GM23338 (cell line): ENCODE data around the gene FAM83B. TPM values are rescaled to one million over a fixed set of nuclear protein-coding genes. Genes with fewer than 3 reads are reported as not detected.

Experiments
- ATAC-seq: fragments of 200-7000 bp; cut with Tn5 transposase; 3 replicates; pipeline ENCODE4 v1.9.1; 2020
- DNase-seq: peaks from one replicate; pipeline ENCODE4 v3.0.0-alpha.2; 2015; ENCODE audit warnings: low spot score
- H2AFZ ChIP-seq: fragments of 200-600 bp; sonication (generic); 2 replicates; pipeline ENCODE4 v1.8.0; 2016; ENCODE audit warnings: antibody characterized with exemption, mild to moderate bottlenecking, moderate library complexity
- H3F3A ChIP-seq: fragments of 200-600 bp; sonication (generic); replicated peaks from 2 replicates; pipeline ENCODE4 v1.8.0; 2017; ENCODE audit warnings: antibody characterized with exemption, mixed run types, low read depth
- H3K27ac ChIP-seq: fragments of 200-600 bp; sonication (generic); 2 replicates; pipeline ENCODE4 v1.6.1; 2016; ENCODE audit warnings: low read depth
- H3K27me3 ChIP-seq: fragments of 200-600 bp; sonication (generic); 2 replicates; pipeline ENCODE4 v1.8.0; 2016; ENCODE audit warnings: mild to moderate bottlenecking, mixed run types, moderate library complexity; ENCODE audit not compliant: insufficient read depth
- H3K36me3 ChIP-seq: fragments of 200-600 bp; sonication (generic); 2 replicates; pipeline ENCODE4 v1.8.0; 2016; ENCODE audit warnings: mild to moderate bottlenecking; ENCODE audit not compliant: insufficient read depth
- H3K4me1 ChIP-seq: fragments of 200-600 bp; sonication (generic); 2 replicates; pipeline ENCODE4 v1.8.0; 2016; ENCODE audit warnings: mild to moderate bottlenecking, moderate library complexity; ENCODE audit not compliant: insufficient read depth
- H3K4me2 ChIP-seq: fragments of 200-600 bp; sonication (generic); 2 replicates; pipeline ENCODE4 v1.7.1; 2017; ENCODE audit warnings: mixed run types
- H3K4me3 ChIP-seq: fragments of 200-600 bp; sonication (generic); 2 replicates; pipeline ENCODE4 v1.6.1; 2016; ENCODE audit warnings: mixed run types
- H3K79me2 ChIP-seq: fragments of 200-600 bp; sonication (generic); replicated peaks from 2 replicates; pipeline ENCODE4 v1.8.0; 2017; ENCODE audit warnings: mild to moderate bottlenecking; ENCODE audit not compliant: insufficient read depth
- H3K9me2 ChIP-seq: fragments of 200-600 bp; sonication (generic); 2 replicates; pipeline ENCODE4 v1.8.0; 2017; ENCODE audit not compliant: insufficient read depth
- H4K20me1 ChIP-seq: fragments of 200-600 bp; sonication (generic); replicated peaks from 2 replicates; pipeline ENCODE4 v1.8.0; 2017; ENCODE audit warnings: mild to moderate bottlenecking; ENCODE audit not compliant: insufficient read depth
- H3K27ac Mint-ChIP-seq: 2 replicates; pipeline ENCODE4 v1.8.0; 2020; ENCODE audit warnings: inconsistent platforms, mild to moderate bottlenecking, moderate library complexity, mixed read lengths
- H3K27me3 Mint-ChIP-seq: 3 replicates; pipeline ENCODE4 v1.8.0; 2022; ENCODE audit warnings: low read depth, mild to moderate bottlenecking, moderate library complexity, mixed read lengths, inconsistent platforms; ENCODE audit not compliant: insufficient read depth, poor library complexity
- H3K36me3 Mint-ChIP-seq: 3 replicates; pipeline ENCODE4 v1.8.0; 2021; ENCODE audit warnings: low read depth, mild to moderate bottlenecking, inconsistent platforms, moderate library complexity, mixed read lengths
- H3K4me1 Mint-ChIP-seq: 3 replicates; pipeline ENCODE4 v1.8.0; 2020; ENCODE audit warnings: mild to moderate bottlenecking, inconsistent platforms, mixed read lengths
- H3K4me3 Mint-ChIP-seq: 3 replicates; pipeline ENCODE4 v1.8.0; 2021; ENCODE audit warnings: moderate library complexity, mild to moderate bottlenecking, inconsistent platforms, mixed read lengths
- H3K9me3 Mint-ChIP-seq: 3 replicates; pipeline ENCODE4 v1.8.0; 2020; ENCODE audit warnings: moderate library complexity, mild to moderate bottlenecking, inconsistent platforms, mixed read lengths
- CREB1 ChIP-seq: fragments of 250-450 bp; sonication (Bioruptor Pico); IDR thresholded peaks from 2 replicates; pipeline ENCODE4 v1.5.0; 2020; ENCODE audit warnings: low read depth, mild to moderate bottlenecking, moderate library complexity
- EZH2phosphoT487 ChIP-seq: fragments of 200-600 bp; sonication (generic); IDR thresholded peaks from one replicate; pipeline ENCODE4 v1.8.1; 2018; ENCODE audit warnings: antibody characterized with exemption; ENCODE audit not compliant: unreplicated experiment
- JUNB ChIP-seq: IDR thresholded peaks from one replicate; pipeline ENCODE4 v1.6.1; 2016; ENCODE audit warnings: antibody characterized with exemption; ENCODE audit not compliant: unreplicated experiment
- POLR2AphosphoS5 ChIP-seq: IDR thresholded peaks from 2 replicates; pipeline ENCODE4 v1.6.1; 2016; ENCODE audit warnings: antibody characterized with exemption, low read depth
- STAT1 ChIP-seq: IDR thresholded peaks from one replicate; pipeline ENCODE4 v1.6.1; 2016; ENCODE audit warnings: antibody characterized with exemption; ENCODE audit not compliant: unreplicated experiment
- ZNF114 ChIP-seq: fragments of 250-450 bp; sonication (Bioruptor Pico); IDR thresholded peaks from 2 replicates; pipeline ENCODE4 v1.5.0; 2020; ENCODE audit warnings: mild to moderate bottlenecking, moderate library complexity
- ZNF331 ChIP-seq: fragments of 250-450 bp; sonication (Bioruptor Pico); IDR thresholded peaks from 2 replicates; pipeline ENCODE4 v1.5.0; 2020; ENCODE audit warnings: low read depth, mild to moderate bottlenecking, moderate library complexity
- ZNF462 ChIP-seq: fragments of 250-450 bp; sonication (Bioruptor Pico); IDR thresholded peaks from 2 replicates; pipeline ENCODE4 v1.5.0; 2020; ENCODE audit warnings: mild to moderate bottlenecking, moderate library complexity
- polyA plus RNA-seq: library from polyadenylated mRNA; unstranded; fragments of >200 nt; fragmentation: Nextera tagmentation; extraction: Ambion mirVana; gene quantifications from 2 replicates; pipeline ENCODE4 v1.2.1, GENCODE V29; 2016
- total RNA-seq: library from RNA; depleted of rRNA; stranded (reverse); fragments of >200 nt; shearing (Covaris generic); gene quantifications from 2 replicates; pipeline ENCODE4 v1.2.3, GENCODE V29; 2014

FAM83B gene
- total and polyA plus RNA-seq, 2 experiments from 2014 or later: 1.4 to 7.7 TPM

- Histone ChIP-seq H3F3A (no peaks in the 10 kb centered on the region), H3K79me2 (no peaks in the 10 kb centered on the region), H3K4me3 (no peak overlapping the region), H3K9me2 (peaks cover 4% of the 10 kb centered on the region; the same call in 1 of the 2 replicates), H3K27me3 (no peaks in the 10 kb centered on the region), H3K36me3 (no peaks in the 10 kb centered on the region), H4K20me1 (no peaks in the 10 kb centered on the region), H3K4me1 (peaks cover 4% of the 10 kb centered on the region; the same call in 1 of the 2 replicates), H3K4me2 (no peak overlapping the region), H3K27ac (no peak overlapping the region), H2AFZ (no peak overlapping the region)
- Mint-ChIP-seq H3K4me3 (no peak overlapping the region), H3K36me3 (no peaks in the 10 kb centered on the region), H3K9me3 (no peaks in the 10 kb centered on the region), H3K27me3 (no peaks in the 10 kb centered on the region), H3K4me1 (peaks cover 12% of the 10 kb centered on the region), H3K27ac (0 out of 2 replicates have a peak overlapping the region, but pooled peaks have one; percentile 51)
- no peak for TF ChIP-seq POLR2AphosphoS5
- no peak for TF ChIP-seq ZNF331 (CRISPR knock-in tag)
- TF ChIP-seq ZNF462 (CRISPR knock-in tag): no peak
- TF ChIP-seq ZNF114: no peak
- no peak for TF ChIP-seq STAT1
- TF ChIP-seq JUNB: no peak
- TF ChIP-seq EZH2phosphoT487: no peak
- no peak for TF ChIP-seq CREB1
- ATAC-seq: peak; percentile 55
- no peak for DNase-seq
Measured at GRCh38 chr6:54899442-54899841, 52.9 kb downstream of the FAM83B start.
